Measurements from ENCODE around the gene TMEM192.

DNA sequence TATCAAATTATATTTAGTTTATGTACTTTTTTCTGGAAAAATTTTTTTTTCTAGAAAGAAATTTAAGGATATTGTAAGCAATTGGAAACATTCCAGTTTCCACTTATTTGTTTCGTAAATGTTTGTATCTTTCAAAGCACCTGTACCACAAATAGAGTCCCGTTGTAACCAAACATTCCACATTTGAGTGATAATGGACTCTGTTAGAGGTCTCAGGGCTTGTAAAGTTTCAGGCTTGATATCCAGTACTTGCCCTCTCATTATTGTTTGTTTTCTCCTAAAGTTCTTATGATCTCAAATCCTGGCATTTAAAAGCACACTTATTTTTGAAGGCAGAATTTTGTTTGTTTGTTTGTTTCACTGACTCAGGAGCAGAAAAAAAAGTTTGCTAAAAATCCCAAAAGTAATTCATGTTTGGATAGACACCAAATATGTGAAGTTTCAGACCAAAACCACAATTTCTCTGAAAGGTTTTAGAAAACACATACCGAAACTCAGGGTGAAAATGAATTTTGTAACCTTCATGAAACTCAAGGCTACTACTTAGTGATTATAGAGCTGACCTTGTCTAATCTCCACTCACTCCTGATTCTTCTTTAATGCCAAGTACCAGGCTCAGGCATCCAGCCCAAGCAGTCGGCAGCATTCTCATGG, 5.7 kb upstream of the TMEM192 start:
- TF ChIP-seq EP300 (IDR thresholded peaks at IDR 0.05; ENCODE audit: borderline replicate concordance in 1 of 2, low read depth in 2 of 2, low read length in 2 of 2) (no peak), POLR2A (IDR thresholded peaks at IDR 0.05; ENCODE audit: control extremely low read depth in 1 of 2, low read depth in 2 of 2, low read length in 2 of 2) (no peak), KDM5A (IDR thresholded peaks at IDR 0.05; ENCODE audit: low read length) (no peak), POLR2AphosphoS5 (IDR thresholded peaks at IDR 0.05; ENCODE audit: low read depth, low read length) (no peak), SP2 (IDR thresholded peaks at IDR 0.05; ENCODE audit: low read length) (no peak), CHD1 (IDR thresholded peaks at IDR 0.05; ENCODE audit: low read depth, low read length) (no peak), MAFK (IDR thresholded peaks at IDR 0.05; ENCODE audit: low read depth, low read length) (no peak), YY1 (IDR thresholded peaks at IDR 0.05; ENCODE audit: low read depth, low read length) (no peak), GABPA (IDR thresholded peaks at IDR 0.05; ENCODE audit: borderline replicate concordance, insufficient read depth, low read length) (no peak), CEBPB (IDR thresholded peaks at IDR 0.05; ENCODE audit: low read depth, low read length) (no peak)
- TF ChIP-seq, protein P1, sequence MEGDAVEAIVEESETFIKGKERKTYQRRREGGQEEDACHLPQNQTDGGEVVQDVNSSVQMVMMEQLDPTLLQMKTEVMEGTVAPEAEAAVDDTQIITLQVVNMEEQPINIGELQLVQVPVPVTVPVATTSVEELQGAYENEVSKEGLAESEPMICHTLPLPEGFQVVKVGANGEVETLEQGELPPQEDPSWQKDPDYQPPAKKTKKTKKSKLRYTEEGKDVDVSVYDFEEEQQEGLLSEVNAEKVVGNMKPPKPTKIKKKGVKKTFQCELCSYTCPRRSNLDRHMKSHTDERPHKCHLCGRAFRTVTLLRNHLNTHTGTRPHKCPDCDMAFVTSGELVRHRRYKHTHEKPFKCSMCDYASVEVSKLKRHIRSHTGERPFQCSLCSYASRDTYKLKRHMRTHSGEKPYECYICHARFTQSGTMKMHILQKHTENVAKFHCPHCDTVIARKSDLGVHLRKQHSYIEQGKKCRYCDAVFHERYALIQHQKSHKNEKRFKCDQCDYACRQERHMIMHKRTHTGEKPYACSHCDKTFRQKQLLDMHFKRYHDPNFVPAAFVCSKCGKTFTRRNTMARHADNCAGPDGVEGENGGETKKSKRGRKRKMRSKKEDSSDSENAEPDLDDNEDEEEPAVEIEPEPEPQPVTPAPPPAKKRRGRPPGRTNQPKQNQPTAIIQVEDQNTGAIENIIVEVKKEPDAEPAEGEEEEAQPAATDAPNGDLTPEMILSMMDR (IDR thresholded peaks at IDR 0.05; ENCODE audit: control extremely low read depth in 1 of 3, insufficient read depth in 1 of 3, low read depth in 1 of 3, low read length in 3 of 3): no peak
- TF ChIP-seq, protein P2, sequence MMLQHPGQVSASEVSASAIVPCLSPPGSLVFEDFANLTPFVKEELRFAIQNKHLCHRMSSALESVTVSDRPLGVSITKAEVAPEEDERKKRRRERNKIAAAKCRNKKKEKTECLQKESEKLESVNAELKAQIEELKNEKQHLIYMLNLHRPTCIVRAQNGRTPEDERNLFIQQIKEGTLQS (IDR thresholded peaks at IDR 0.05; ENCODE audit: insufficient read depth, low read depth, low read length): no peak

All from H1 (cell line).